ENCODE data around the gene PTDSS2.

DNA sequence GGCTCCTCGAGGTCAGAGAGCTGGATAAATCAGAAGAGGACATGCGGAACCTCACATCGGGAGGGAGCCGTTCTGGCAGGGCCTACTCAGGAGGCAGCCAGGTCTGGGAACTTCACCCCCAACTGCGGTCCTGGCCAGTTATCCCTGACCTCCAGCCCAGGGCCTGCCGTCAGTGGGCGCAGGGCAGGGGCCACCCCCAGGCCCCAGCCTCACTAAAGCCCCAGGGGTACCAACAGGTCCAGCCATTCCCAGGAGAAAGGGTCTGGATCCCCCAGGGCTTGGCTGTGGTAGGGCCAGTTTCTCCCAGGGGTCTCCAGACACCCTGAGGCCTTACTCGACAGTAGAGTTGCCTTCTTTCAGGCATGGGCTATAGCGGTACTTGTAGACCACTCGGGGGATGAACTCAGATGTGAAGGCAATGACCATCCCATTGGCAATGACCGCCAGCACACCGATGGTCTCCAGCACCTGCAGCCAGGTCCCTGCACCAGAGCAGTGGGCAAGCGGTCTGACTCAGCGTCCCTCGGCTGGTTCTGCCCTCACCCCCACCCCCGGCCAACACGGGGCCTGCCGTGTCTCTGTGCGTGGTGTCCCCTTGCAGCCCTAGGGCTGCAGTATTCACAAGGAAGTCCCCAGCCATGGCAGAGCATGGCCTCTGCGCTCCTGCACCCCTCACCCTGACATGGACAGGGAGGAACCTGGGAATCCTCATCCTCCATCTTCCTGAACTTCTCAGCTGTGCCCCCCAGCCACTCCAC, 30.7 kb upstream of the PTDSS2 start:
- TF ChIP-seq POLR2A (IDR thresholded peaks at IDR 0.05; ENCODE audit: low read depth, low read length) (no peak), POLR2AphosphoS5 (IDR thresholded peaks at IDR 0.05; ENCODE audit: low read depth, low read length) (no peak)

Measured in GM12892 (cell line).